SK-N-MC (cell line): ENCODE measurements around the gene FCSK.

Experiments used
- EZH2 ChIP-seq: fragments of 200-600 bp; sonication (generic); IDR thresholded peaks from one replicate; pipeline ENCODE4 v1.6.1; 2017; ENCODE audit warnings: antibody characterized with exemption
- POLR2AphosphoS5 ChIP-seq: IDR thresholded peaks from 2 replicates; pipeline ENCODE4 v1.6.1; 2012; ENCODE audit warnings: mild to moderate bottlenecking, low read depth, low read length, borderline replicate concordance

- TF ChIP-seq POLR2AphosphoS5, result no peak
- no peak for TF ChIP-seq EZH2
These were observed 12.7 kb downstream of the FCSK start for GRCh38 chr16:70467113-70467512.
